Activated CD4-positive, CD25-positive, alpha-beta regulatory T cell treated with anti-CD3 and anti-CD28 coated beads, Interleukin-2, amount 50 U/mL, for 24 hours (primary cell): ENCODE measurements around the gene MUC22.
"Not testable (repeated sequence)": the region's sequence is repeated elsewhere in the genome, so short reads cannot be mapped to it uniquely, and the experiment has no call there.

Source experiments
- ATAC-seq, 2 donors: fragments of 150-1000 bp; cut with Tn5 transposase; one replicate each; pipeline ENCODE4 v1.10.0; 2021; ENCODE audit warnings: mild to moderate bottlenecking in 1 of 2, moderate library complexity in 1 of 2

MUC22 gene

GRCh38 chr6:30998785-30999184 lies 11.5 kb upstream of the MUC22 start:
- ATAC-seq: no peak

GRCh38 chr6:31000067-31000860 lies 10.0 kb upstream of the MUC22 start:
- not testable (repeated sequence) for ATAC-seq

GRCh38 chr6:31001281-31001888 lies 8.9 kb upstream of the MUC22 start:
- ATAC-seq: no peak

- no peak for ATAC-seq
Observed at GRCh38 chr6:31002471-31002870, 7.8 kb upstream of the MUC22 start.

GRCh38 chr6:31004794-31005193 lies 5.5 kb upstream of the MUC22 start:
- no peak for ATAC-seq

GRCh38 chr6:31005249-31006020 lies 4.8 kb upstream of the MUC22 start:
- ATAC-seq: no peak

- ATAC-seq: no peak
Observed at GRCh38 chr6:31007694-31008093, 2.6 kb upstream of the MUC22 start.

GRCh38 chr6:31008165-31008564 lies 2.1 kb upstream of the MUC22 start:
- ATAC-seq: no peak

- ATAC-seq: no peak
Observed at GRCh38 chr6:31009731-31010130, 543 bp upstream of the MUC22 start.

- no peak for ATAC-seq
Observed at GRCh38 chr6:31011153-31011552, 879 bp downstream of the MUC22 start.

GRCh38 chr6:31016659-31017299 lies 6.5 kb downstream of the MUC22 start:
- no peak for ATAC-seq

- not testable (repeated sequence) for ATAC-seq
Observed at GRCh38 chr6:31017436-31017835, 7.2 kb downstream of the MUC22 start.

GRCh38 chr6:31020057-31020456 lies 9.8 kb downstream of the MUC22 start:
- ATAC-seq: no peak

- not testable (repeated sequence) for ATAC-seq
Observed at GRCh38 chr6:31020631-31021255, 10.5 kb downstream of the MUC22 start.

- not testable (repeated sequence) for ATAC-seq
Observed at GRCh38 chr6:31021705-31022531, 11.6 kb downstream of the MUC22 start.

GRCh38 chr6:31025595-31025994 lies 15.3 kb downstream of the MUC22 start:
- no peak for ATAC-seq

- ATAC-seq: no peak
Observed at GRCh38 chr6:31031095-31031494, 20.8 kb downstream of the MUC22 start.

- no peak for ATAC-seq
Observed at GRCh38 chr6:31033075-31033474, 22.8 kb downstream of the MUC22 start.

GRCh38 chr6:31035862-31036497 lies 25.7 kb downstream of the MUC22 start:
- no peak for ATAC-seq

- no peak for ATAC-seq
Observed at GRCh38 chr6:31037169-31037568, 26.9 kb downstream of the MUC22 start.

- no peak for ATAC-seq
Observed at GRCh38 chr6:31037682-31038081, 27.4 kb downstream of the MUC22 start.
